Measurements from ENCODE around the gene IFNB1. TPM values are rescaled to one million over a fixed set of nuclear protein-coding genes. Genes with fewer than 3 reads are reported as not detected.

The IFNB1 gene
- total and polyA plus RNA-seq, 2 of the 4 experiments (the other 2 are of a cell fraction), result not detected

GRCh38 chr9:21096901-21097255, 19.1 kb upstream of the IFNB1 start:
- Histone ChIP-seq H3K14ac (replicated peaks; ENCODE audit: low read depth, low read length) (no peak overlapping the region), H3K79me1 (ENCODE audit: low read depth in 1 of 2, low read length in 2 of 2) (no peaks in the 10 kb centered on the region), H3K27me3 (ENCODE audit: control insufficient read depth, insufficient read depth, low read length) (no peaks in the 10 kb centered on the region), H3K9ac (ENCODE audit: low read depth, low read length) (no peak overlapping the region), H3K18ac (ENCODE audit: low read depth, low read length) (no peak overlapping the region), H2AFZ (replicated peaks; ENCODE audit: low read length, poor library complexity) (no peak overlapping the region), H3K27ac (ENCODE audit: insufficient read depth, low read length) (no peak overlapping the region), H4K8ac (ENCODE audit: low read depth in 2 of 2, low read length in 2 of 2) (no peak overlapping the region), H3K4me3 (ENCODE audit: insufficient read depth, low read depth, low read length) (no peak overlapping the region), H3K4me1 (ENCODE audit: control insufficient read depth, insufficient read depth, low read length) (peaks cover 3% of the 10 kb centered on the region; the same call in 1 of the 2 replicates), H2BK20ac (ENCODE audit: low read depth, low read length) (no peak overlapping the region), H3K4ac (ENCODE audit: low read depth, low read length) (no peak overlapping the region), H3K4me2 (ENCODE audit: low read depth, low read length) (no peak overlapping the region), H4K91ac (ENCODE audit: insufficient read depth, low read depth, low read length) (no peak overlapping the region), H4K20me1 (ENCODE audit: insufficient read depth, low read length) (no peaks in the 10 kb centered on the region), H2BK120ac (ENCODE audit: low read depth, low read length) (no peak overlapping the region), H3K23ac (ENCODE audit: low read depth, low read length) (no peak overlapping the region), H2BK15ac (ENCODE audit: low read depth, low read length) (no peak overlapping the region), H3K56ac (ENCODE audit: extremely low read depth, insufficient read depth, low read length) (no peak overlapping the region), H2BK5ac (ENCODE audit: low read depth, low read length, poor library complexity, severe bottlenecking) (no peak overlapping the region), H3K9me3 (ENCODE audit: control insufficient read depth, insufficient read depth, low read length) (no peaks in the 10 kb centered on the region), H3K9me1 (ENCODE audit: insufficient read depth, low read length) (peaks cover 2% of the 10 kb centered on the region; the same call in 1 of the 2 replicates), H4K5ac (ENCODE audit: low read depth, low read length) (no peak overlapping the region), H2AK5ac (ENCODE audit: low read depth, low read length) (no peak overlapping the region), H3K36me3 (ENCODE audit: control insufficient read depth, insufficient read depth, low read length) (no peaks in the 10 kb centered on the region), H2AK9ac (replicated peaks; ENCODE audit: low read depth, low read length, poor library complexity) (no peak overlapping the region)
- no CpG with 5 or more reads among the region's 2 CpGs for WGBS, 2 experiments (ENCODE audit: extremely low coverage in 2 of 2, insufficient read length in 1 of 2)
- DNase-seq (no peak), ATAC-seq (ENCODE audit: low read depth) (no peak)
- dilution Hi-C loops (cut with HindIII; ENCODE audit: low sequenced_read_pairs, unreplicated experiment), result no loop called here
- TF ChIP-seq BHLHE40 (IDR thresholded peaks at IDR 0.05; ENCODE audit: low read depth, low read length), result no peak
- TF ChIP-seq SMC3 (IDR thresholded peaks at IDR 0.05; ENCODE audit: low read depth, low read length), result no peak
- no peak for TF ChIP-seq MAZ (IDR thresholded peaks at IDR 0.05; ENCODE audit: borderline replicate concordance, low read depth, low read length)
- no peak for TF ChIP-seq FOS (IDR thresholded peaks at IDR 0.05; ENCODE audit: low read depth, low read length)
- TF ChIP-seq USF2 (IDR thresholded peaks at IDR 0.05; ENCODE audit: low read depth, low read length), result no peak
- TF ChIP-seq RCOR1 (IDR thresholded peaks at IDR 0.05; ENCODE audit: insufficient replicate concordance, low read length), result no peak
- no peak for TF ChIP-seq RAD21 (IDR thresholded peaks at IDR 0.05; ENCODE audit: low read length)
- TF ChIP-seq CTCF (conservative IDR thresholded peaks at IDR 0.05; ENCODE audit: low read depth, low read length), result no peak
- TF ChIP-seq POLR2A (IDR thresholded peaks at IDR 0.05; ENCODE audit: low read depth, low read length), result no peak
- no peak for TF ChIP-seq CEBPB (IDR thresholded peaks at IDR 0.05; ENCODE audit: low read depth, low read length)
- TF ChIP-seq RFX5 (IDR thresholded peaks at IDR 0.05; ENCODE audit: low read depth, low read length), result no peak
- TF ChIP-seq CHD1 (IDR thresholded peaks at IDR 0.05; ENCODE audit: low read depth, low read length), result no peak
- TF ChIP-seq MXI1 (IDR thresholded peaks at IDR 0.05; ENCODE audit: borderline replicate concordance, low read depth, low read length), result no peak
- no peak for TF ChIP-seq NFE2L2 (IDR thresholded peaks at IDR 0.05; ENCODE audit: low read depth, low read length)
- no peak for TF ChIP-seq MAFK (IDR thresholded peaks at IDR 0.05; ENCODE audit: low read depth, low read length)
- TF ChIP-seq ELK1 (IDR thresholded peaks at IDR 0.05; ENCODE audit: borderline replicate concordance, low read depth, low read length), result no peak
- intact Hi-C loops (cut with micrococcal nuclease), result no loop called here
- in situ Hi-C loops (cut with MboI; ENCODE audit: low sequenced_read_pairs), result no loop called here
- BruUV-seq (replicated peaks), result no TSS peak
- ChIA-PET POLR2A (ENCODE audit: unreplicated experiment) (no interaction called here), CTCF (interaction anchor here (0.6 kb wide), 1 partner anchor 599 kb away, joined by 3 read pairs; no protein-coding TSS in a partner anchor)

Measured in IMR-90 (cell line).